K562 (cell line): ENCODE data around the gene PIK3R6. TPM values are rescaled to one million over a fixed set of nuclear protein-coding genes. Genes with fewer than 3 reads are reported as not detected.

Source experiments
- CXXC5 ChIP-seq: fragments of 250-450 bp; sonication (Bioruptor Pico); IDR thresholded peaks from 2 replicates; pipeline ENCODE4 v1.8.0; 2022; ENCODE audit warnings: inconsistent platforms, mild to moderate bottlenecking, moderate library complexity
- ETV6 ChIP-seq, 3 experiments: fragments of 150-350 bp in 1 of 3; sonication (generic) in 1 of 3; formaldehyde crosslinking in 1 of 3; IDR thresholded peaks; 2 replicates each; pipeline versions ENCODE4 v1.6.1 to v1.8.0; 2014 to 2022; ENCODE audit warnings: borderline replicate concordance in 2 of 3, low read depth in 2 of 3, antibody characterized with exemption in 1 of 3, low read length in 1 of 3, mild to moderate bottlenecking in 1 of 3, missing genetic modification reagents in 1 of 3
- FOSL1 ChIP-seq: fragments of 200-800 bp; sonication (Bioruptor generic); conservative IDR thresholded peaks from 2 replicates; pipeline ENCODE4 v1.6.1; 2016; ENCODE audit warnings: missing genetic modification characterization, missing compliant biosample characterization
- KDM2B ChIP-seq: fragments of 250-450 bp; sonication (Bioruptor Pico); IDR thresholded peaks from 2 replicates; pipeline ENCODE4 v1.8.0; 2021; ENCODE audit warnings: mild to moderate bottlenecking, moderate library complexity
- LCOR ChIP-seq: sonication (generic); formaldehyde crosslinking; IDR thresholded peaks from 2 replicates; pipeline ENCODE4 v1.8.0; 2022; ENCODE audit warnings: mild to moderate bottlenecking, missing genetic modification reagents
- PHF20 ChIP-seq: fragments of 450-650 bp; IDR thresholded peaks from 2 replicates; pipeline ENCODE4 v1.6.1; 2018; ENCODE audit not compliant: partially characterized antibody
- RAD21 ChIP-seq, 2 experiments: fragments of 250-450 bp in 1 of 2; fragments of 450-650 bp in 1 of 2; sonication (Bioruptor Pico) in 1 of 2; formaldehyde crosslinking in 1 of 2; IDR thresholded peaks in 1 of 2; conservative IDR thresholded peaks in 1 of 2; 2 replicates each; pipeline versions ENCODE4 v1.4.0 to v1.8.0; 2020 to 2022; ENCODE audit warnings: mild to moderate bottlenecking in 2 of 2, moderate library complexity in 1 of 2
- RBM34 ChIP-seq: fragments of 200-400 bp; formaldehyde crosslinking; IDR thresholded peaks from 2 replicates; pipeline ENCODE4 v1.6.1; 2018; ENCODE audit warnings: low read length, borderline replicate concordance; ENCODE audit not compliant: insufficient read depth
- TAF9B ChIP-seq: fragments of 450-650 bp; IDR thresholded peaks from 2 replicates; pipeline ENCODE4 v1.6.1; 2018; ENCODE audit warnings: mild to moderate bottlenecking; ENCODE audit not compliant: partially characterized antibody
- ZNF263 ChIP-seq: sonication (generic); formaldehyde crosslinking; IDR thresholded peaks from 2 replicates; pipeline ENCODE4 v1.8.0; 2022; ENCODE audit warnings: mild to moderate bottlenecking, missing genetic modification reagents, borderline replicate concordance
- ZNF551 ChIP-seq: fragments of 250-450 bp; sonication (Bioruptor Pico); IDR thresholded peaks from 2 replicates; pipeline ENCODE4 v1.5.0; 2021; ENCODE audit warnings: mild to moderate bottlenecking, moderate library complexity
- ZNF717 ChIP-seq: fragments of 250-450 bp; sonication (Bioruptor Pico); IDR thresholded peaks from 2 replicates; pipeline ENCODE4 v1.5.0; 2021
- polyA plus RNA-seq, 8 experiments: library from polyadenylated mRNA; depleted of rRNA in 4 of 8; stranded (reverse) in 5 of 8; unstranded in 3 of 8; fragments of >200 nt; fragmentation: Nextera tagmentation in 2 of 8; fragmentation: Illumina TruSeq in 1 of 8; extraction: Ambion mirVana in 2 of 8; extraction: Trizol in 1 of 8; gene quantifications; 2 replicates each; pipeline versions ENCODE4 v1.2.1 to v1.2.3, GENCODE V29; 2011 to 2014; ENCODE audit warnings: inconsistent platforms in 1 of 8, missing spikeins in 1 of 8
- total RNA-seq, 7 experiments: library from RNA; depleted of rRNA in 6 of 7; stranded (reverse); fragments of >200 nt in 6 of 7; fragmentation: Illumina TruSeq in 2 of 7; extraction: Trizol in 2 of 7; gene quantifications; 2 replicates each; pipeline versions ENCODE4 v1.2.1 to v1.2.3, GENCODE V29; 2011 to 2021; ENCODE audit warnings: low replicate concordance in 1 of 7
- TF ChIP-seq, protein P1 (sequence below), 2 experiments: fragments of 450-650 bp; formaldehyde crosslinking in 1 of 2; IDR thresholded peaks; 2 replicates each; pipeline versions ENCODE4 v1.4.0 to v1.6.1; 2014 to 2020; ENCODE audit warnings: mild to moderate bottlenecking in 2 of 2, borderline replicate concordance in 1 of 2, low read depth in 1 of 2
- TF ChIP-seq, protein P2 (sequence below): IDR thresholded peaks from 2 replicates; pipeline ENCODE4 v1.6.1; 2014; ENCODE audit warnings: antibody characterized with exemption
- TF ChIP-seq, protein P3 (sequence below), 3 experiments: fragments of 200-800 bp in 1 of 3; sonication (Bioruptor generic) in 1 of 3; sonication (generic) in 1 of 3; formaldehyde crosslinking in 1 of 3; IDR thresholded peaks; 2 replicates each; pipeline versions ENCODE4 v1.6.1 to v1.8.0; 2016 to 2022; ENCODE audit warnings: mild to moderate bottlenecking in 2 of 3, missing compliant biosample characterization in 2 of 3, missing genetic modification characterization in 2 of 3, missing genetic modification reagents in 1 of 3

Gene PIK3R6
- total and polyA plus RNA-seq, 9 of the 15 experiments (the other 6 are each of a cell fraction or from before 2014, with no cell fraction given): 0.04 TPM; not detected in 8

DNA sequence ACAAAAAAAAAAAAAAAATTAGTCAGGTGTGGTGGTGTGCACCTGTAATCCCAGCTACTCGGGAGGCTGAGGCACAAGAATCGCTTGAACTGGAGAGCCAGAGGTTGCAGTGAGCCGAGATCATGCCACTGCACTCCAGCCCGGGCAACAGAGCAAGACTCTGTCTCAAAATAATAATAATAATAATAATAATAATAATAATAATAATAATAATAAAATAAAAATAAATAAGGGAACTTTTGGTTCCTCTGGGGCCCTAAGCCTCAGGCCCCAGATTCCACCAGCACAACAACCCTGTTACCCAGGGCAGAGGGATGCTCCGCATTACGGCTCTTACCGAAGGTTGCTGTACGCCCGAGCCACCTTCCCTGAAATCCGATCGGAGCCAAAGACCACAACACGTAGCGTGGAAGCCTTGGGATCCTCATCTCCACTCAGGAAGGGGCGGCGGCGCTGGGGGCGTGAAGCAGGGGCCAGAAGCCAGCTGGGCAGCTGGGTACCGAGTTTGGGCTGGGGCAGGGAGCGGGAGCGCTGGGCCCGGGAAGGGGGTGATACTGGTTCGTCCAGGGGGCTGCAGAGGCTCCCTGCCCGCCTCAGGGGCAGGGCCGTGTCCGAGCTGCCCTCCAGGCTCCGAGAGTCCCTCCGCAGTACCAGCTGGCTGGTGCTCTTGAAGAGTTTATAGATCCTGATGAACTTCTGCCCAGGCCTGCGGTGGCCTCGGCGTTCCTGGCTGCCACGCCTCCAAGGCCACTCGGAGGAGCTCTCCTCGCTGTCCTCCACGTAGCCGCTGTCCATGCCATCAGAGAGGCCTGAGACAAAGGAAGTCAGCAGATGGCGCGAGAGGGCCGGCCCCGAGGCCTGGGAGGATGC is 20.6 kb upstream of the PIK3R6 start (continued):
- TF ChIP-seq PHF20 (no peak), RAD21 (CRISPR knock-in tag; conservative IDR thresholded peaks at IDR 0.05 in 1 of 2, IDR thresholded peaks at IDR 0.05 in 1 of 2) (peak; percentile 58 to 59), ZNF551 (CRISPR knock-in tag) (no peak), CXXC5 (CRISPR knock-in tag) (0 out of 2 replicates have a peak, but pooled peaks have one; percentile 11), TAF9B (no peak), LCOR (no peak), ZNF263 (CRISPR knock-in tag) (peak; percentile 39; the same call in 1 of the 2 replicates), ETV6 (IDR thresholded peaks at IDR 0.05; ENCODE audit: borderline replicate concordance in 1 of 2, low read depth in 2 of 2, low read length in 1 of 2) (no peak), ETV6 (CRISPR knock-in tag; IDR thresholded peaks at IDR 0.05; ENCODE audit: borderline replicate concordance) (no peak), FOSL1 (tag) (no peak), ZNF717 (CRISPR knock-in tag) (no peak), RBM34 (no peak), KDM2B (CRISPR knock-in tag) (no peak)
- TF ChIP-seq, protein P1, sequence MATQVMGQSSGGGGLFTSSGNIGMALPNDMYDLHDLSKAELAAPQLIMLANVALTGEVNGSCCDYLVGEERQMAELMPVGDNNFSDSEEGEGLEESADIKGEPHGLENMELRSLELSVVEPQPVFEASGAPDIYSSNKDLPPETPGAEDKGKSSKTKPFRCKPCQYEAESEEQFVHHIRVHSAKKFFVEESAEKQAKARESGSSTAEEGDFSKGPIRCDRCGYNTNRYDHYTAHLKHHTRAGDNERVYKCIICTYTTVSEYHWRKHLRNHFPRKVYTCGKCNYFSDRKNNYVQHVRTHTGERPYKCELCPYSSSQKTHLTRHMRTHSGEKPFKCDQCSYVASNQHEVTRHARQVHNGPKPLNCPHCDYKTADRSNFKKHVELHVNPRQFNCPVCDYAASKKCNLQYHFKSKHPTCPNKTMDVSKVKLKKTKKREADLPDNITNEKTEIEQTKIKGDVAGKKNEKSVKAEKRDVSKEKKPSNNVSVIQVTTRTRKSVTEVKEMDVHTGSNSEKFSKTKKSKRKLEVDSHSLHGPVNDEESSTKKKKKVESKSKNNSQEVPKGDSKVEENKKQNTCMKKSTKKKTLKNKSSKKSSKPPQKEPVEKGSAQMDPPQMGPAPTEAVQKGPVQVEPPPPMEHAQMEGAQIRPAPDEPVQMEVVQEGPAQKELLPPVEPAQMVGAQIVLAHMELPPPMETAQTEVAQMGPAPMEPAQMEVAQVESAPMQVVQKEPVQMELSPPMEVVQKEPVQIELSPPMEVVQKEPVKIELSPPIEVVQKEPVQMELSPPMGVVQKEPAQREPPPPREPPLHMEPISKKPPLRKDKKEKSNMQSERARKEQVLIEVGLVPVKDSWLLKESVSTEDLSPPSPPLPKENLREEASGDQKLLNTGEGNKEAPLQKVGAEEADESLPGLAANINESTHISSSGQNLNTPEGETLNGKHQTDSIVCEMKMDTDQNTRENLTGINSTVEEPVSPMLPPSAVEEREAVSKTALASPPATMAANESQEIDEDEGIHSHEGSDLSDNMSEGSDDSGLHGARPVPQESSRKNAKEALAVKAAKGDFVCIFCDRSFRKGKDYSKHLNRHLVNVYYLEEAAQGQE (IDR thresholded peaks at IDR 0.05; ENCODE audit: borderline replicate concordance): peak; percentile 62
- TF ChIP-seq, protein P1 (CRISPR knock-in tag; IDR thresholded peaks at IDR 0.05; ENCODE audit: low read depth): no peak
- TF ChIP-seq, protein P2, sequence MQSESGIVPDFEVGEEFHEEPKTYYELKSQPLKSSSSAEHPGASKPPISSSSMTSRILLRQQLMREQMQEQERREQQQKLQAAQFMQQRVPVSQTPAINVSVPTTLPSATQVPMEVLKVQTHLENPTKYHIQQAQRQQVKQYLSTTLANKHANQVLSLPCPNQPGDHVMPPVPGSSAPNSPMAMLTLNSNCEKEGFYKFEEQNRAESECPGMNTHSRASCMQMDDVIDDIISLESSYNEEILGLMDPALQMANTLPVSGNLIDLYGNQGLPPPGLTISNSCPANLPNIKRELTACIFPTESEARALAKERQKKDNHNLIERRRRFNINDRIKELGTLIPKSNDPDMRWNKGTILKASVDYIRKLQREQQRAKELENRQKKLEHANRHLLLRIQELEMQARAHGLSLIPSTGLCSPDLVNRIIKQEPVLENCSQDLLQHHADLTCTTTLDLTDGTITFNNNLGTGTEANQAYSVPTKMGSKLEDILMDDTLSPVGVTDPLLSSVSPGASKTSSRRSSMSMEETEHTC: no peak
- TF ChIP-seq, protein P3, sequence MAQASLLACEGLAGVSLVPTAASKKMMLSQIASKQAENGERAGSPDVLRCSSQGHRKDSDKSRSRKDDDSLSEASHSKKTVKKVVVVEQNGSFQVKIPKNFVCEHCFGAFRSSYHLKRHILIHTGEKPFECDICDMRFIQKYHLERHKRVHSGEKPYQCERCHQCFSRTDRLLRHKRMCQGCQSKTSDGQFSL (CRISPR knock-in tag; IDR thresholded peaks at IDR 0.05): no peak
- TF ChIP-seq, protein P3 (tag; IDR thresholded peaks at IDR 0.05): no peak
